HG03108 (cell line): Measurements from ENCODE around the gene SLC18A2.
"Not testable (repeated sequence)": the region's sequence is repeated elsewhere in the genome, so short reads cannot be mapped to it uniquely, and the experiment has no call there.

Experiments used
- ATAC-seq: cut with Tn5 transposase; IDR thresholded peaks from one replicate; pipeline ENCODE4 v1.9.1; 2021; ENCODE audit warnings: moderate library complexity; ENCODE audit not compliant: unreplicated experiment

Gene SLC18A2

DNA sequence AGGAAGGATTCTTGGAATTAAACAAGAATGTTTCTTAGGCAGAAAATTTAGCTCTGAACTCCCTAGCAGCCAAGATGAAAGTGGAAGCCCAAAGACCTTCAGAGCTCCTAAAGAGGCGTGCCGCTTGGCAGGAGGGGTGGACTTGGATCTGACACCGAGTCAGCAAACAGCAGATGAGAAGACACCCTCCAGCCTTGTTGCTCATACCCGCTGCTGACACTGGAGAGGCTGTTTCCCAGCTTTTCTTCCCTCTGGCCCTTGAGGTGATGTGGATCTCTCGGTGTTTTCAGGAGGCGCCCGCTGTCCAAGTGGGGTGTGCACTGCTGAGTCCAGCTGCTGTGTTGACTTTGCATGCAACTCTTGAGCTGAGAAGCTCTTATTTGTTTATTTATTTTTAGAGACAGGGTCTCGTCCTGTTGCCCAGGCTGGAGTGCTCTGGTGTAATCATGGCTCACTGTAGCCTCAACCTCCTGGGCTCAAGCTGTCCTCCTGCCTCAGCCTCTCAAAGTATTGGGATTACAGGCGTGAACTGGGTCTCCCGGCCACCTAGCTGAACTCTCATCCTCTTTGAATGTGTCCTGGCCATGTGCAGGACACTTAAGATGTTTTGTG, 21.5 kb downstream of the SLC18A2 start:
- no peak for ATAC-seq

DNA sequence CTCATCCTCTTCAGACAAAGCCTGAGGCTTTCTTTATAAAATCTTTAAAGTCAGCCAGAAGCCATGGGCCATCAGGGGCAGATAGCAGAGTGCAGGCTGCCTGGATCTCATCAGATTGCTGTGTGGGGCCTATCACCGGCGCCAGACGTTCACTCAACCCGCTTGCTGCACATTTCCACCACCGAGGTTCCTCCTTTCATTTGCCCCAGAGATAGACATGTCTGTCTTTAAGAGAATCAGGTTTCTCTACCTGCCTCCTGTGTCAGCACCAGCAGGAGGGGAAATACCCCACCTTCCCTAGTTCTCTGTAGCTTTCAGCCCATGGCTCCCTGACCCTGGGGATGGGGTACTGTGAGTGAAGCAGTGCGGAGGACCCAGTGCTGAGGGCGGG, 22.0 kb downstream of the SLC18A2 start:
- ATAC-seq = no peak

- ATAC-seq = no peak
These were observed 23.9 kb downstream of the SLC18A2 start for GRCh38 chr10:117264782-117265181.

GRCh38 chr10:117266400-117266799, 25.5 kb downstream of the SLC18A2 start:
- ATAC-seq = no peak

DNA sequence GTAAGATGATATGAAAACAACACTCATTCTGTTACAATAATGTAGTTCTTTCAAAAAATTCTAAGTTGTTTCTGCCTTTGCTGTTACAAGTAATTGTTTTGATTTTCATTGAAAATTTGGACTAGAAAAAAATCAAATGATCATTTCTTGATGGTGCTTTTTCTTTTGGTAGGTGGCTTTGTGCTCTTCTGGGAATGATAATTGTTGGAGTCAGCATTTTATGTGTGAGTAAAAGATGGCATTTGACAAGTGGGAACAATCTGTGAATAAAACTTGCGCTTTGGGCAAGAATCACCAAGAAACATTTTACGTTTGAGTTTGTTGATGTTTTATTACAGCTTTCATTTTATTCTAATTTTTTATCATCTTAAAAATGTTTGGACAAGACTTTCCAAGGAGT, 25.9 kb downstream of the SLC18A2 start:
- ATAC-seq = no peak

GRCh38 chr10:117268258-117268657, 27.3 kb downstream of the SLC18A2 start:
- no peak for ATAC-seq

GRCh38 chr10:117268907-117269306, 28.0 kb downstream of the SLC18A2 start:
- no peak for ATAC-seq

GRCh38 chr10:117271427-117271826, 30.5 kb downstream of the SLC18A2 start:
- no peak for ATAC-seq

- no peak for ATAC-seq
These were observed 31.5 kb downstream of the SLC18A2 start for GRCh38 chr10:117272195-117273076.

DNA sequence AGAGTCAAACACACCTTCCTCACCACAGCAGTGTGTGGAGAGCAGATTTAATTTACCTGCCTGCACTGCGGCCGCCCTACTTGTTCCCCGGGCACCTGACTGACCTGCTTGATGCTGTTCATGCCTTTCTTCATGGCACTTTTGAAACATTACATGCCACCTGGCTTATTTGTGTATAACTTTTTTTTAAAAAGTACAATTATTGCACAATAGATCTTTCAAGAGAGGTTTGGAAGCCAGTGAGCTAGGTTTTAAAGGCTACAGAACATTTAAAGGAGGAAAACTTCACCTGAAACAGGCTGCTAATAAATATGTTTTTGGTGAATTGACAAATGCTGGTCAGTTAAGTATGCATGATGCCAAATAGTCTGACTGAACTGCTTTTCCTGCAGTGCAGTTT, 33.1 kb downstream of the SLC18A2 start:
- ATAC-seq = no peak

DNA sequence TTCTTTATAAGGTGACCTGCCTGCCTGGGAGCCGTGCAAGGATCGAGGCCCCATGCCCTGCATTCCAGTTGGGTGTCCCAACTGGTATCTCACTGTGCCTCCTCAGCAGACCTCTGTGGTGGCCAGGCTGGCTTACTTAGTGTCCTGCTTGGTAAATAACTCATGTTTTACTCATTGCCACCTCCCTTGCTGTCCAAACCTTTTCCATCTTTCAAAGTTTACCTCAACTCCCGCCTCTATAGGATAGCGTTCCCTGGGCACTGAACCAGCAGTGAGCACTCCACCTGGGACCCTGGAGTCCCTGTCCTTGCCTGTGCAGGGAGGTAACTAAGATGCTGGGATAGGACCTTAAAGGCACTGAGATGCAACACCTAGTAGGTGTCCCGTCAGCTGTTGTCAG, 33.6 kb downstream of the SLC18A2 start:
- ATAC-seq = no peak

- ATAC-seq = no peak
These were observed 34.2 kb downstream of the SLC18A2 start for GRCh38 chr10:117275121-117275520.

DNA sequence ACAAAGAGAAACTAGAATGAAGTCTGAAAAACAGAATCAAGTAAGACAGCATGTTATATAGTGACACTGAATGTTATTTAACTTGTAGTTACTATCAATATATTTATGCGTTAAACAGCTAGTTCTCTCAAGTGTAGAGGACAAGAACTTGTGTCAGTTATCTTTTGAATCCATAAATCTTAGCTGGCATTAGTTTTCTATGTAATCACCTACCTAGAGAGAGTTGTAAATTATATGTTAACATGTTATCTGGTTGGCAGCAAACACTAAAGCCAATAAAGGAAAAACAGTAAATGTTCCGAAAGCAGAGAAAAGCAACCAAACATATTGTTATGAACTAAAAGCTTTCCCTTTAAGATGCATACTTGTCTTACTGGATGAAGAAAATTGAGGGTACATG, 36.8 kb downstream of the SLC18A2 start:
- no peak for ATAC-seq

- no peak for ATAC-seq
These were observed 44.0 kb downstream of the SLC18A2 start for GRCh38 chr10:117284716-117285494.

DNA sequence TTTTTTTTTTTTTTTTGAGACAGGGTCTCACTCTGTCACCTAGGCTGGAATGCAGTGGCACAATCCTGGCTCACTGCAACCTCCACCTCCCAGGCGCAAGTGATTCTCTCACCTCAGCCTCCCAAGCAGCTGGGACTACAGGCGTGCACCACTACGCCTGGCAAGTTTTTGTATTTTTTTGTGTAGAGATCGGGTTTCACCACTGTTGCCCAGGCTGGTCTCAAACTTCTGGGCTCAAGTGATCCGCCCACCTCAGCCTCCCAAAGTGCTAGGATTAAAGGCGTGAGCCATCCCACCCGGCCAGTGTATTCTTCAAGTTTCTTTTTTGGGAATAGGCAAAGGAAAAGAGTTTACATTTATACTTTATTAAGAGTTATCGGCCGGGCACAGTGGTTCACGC, 50.0 kb downstream of the SLC18A2 start:
- not testable (repeated sequence) for ATAC-seq

GRCh38 chr10:117294039-117294645, 53.2 kb downstream of the SLC18A2 start:
- ATAC-seq = no peak

GRCh38 chr10:117294735-117295134, 53.8 kb downstream of the SLC18A2 start:
- no peak for ATAC-seq

DNA sequence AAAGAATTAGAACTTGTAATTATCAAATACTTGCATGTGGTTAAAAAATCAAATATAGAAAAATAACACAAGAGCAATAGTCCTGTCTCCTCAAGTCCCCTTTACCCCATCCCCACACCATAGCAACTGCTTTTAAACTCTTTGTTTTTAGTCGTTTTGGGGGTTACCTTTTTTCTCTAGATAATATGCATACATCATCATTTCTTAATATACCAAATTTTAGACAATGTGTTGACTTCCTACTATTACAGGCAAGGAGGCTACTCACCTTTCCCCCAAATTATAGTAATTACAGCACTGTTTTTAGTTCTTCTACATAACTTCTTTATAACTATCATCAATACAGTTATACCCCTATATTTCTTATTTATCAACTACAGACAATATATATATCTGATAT, 57.3 kb downstream of the SLC18A2 start:
- no peak for ATAC-seq

GRCh38 chr10:117299435-117299834, 58.5 kb downstream of the SLC18A2 start:
- no peak for ATAC-seq

GRCh38 chr10:117300671-117301070, 59.8 kb downstream of the SLC18A2 start:
- ATAC-seq = no peak

DNA sequence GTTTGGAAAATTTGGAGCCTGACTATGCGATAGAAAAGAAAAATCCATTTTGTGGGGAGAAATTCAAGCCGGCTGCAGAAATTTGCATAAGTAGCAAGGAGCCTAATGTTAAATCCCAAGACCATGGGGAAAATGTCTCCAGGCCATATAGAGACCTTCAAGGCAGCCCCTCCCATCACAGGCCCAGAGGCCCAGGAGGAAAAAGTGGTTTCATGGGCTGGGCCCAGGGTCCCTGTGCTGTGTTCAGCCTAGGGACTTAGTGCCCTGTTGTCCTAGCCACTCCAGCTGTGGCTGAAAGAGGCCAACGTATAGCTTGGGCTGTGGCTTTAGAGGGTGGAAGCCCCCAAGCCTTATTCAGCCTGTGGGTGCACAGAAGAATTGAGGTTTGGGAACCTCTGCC, 62.5 kb downstream of the SLC18A2 start:
- ATAC-seq = not testable (repeated sequence)
